ENCODE results near the gene NOL4L.
"Not testable (repeated sequence)": the region's sequence is repeated elsewhere in the genome, so short reads cannot be mapped to it uniquely, and the experiment has no call there.

NOL4L gene

GRCh38 chr20:32497589-32498224, 87.4 kb downstream of the NOL4L start:
- Histone ChIP-seq H3K4me3 (ENCODE audit: low read depth in 1 of 2, low read length in 2 of 2) (no peak overlapping the region), H3K4me1 (ENCODE audit: insufficient read depth, low read length) (no peaks in the 10 kb centered on the region), H3K36me3 (ENCODE audit: insufficient read depth, low read length) (no peaks in the 10 kb centered on the region), H3K9me3 (ENCODE audit: low read length) (no peaks in the 10 kb centered on the region), H3K9ac (ENCODE audit: low read length) (no peak overlapping the region), H3K27me3 (ENCODE audit: control insufficient read depth in 1 of 2, insufficient read depth in 2 of 2, low read length in 2 of 2) (no peaks in the 10 kb centered on the region), H3K27ac (ENCODE audit: low read depth, low read length) (no peak overlapping the region)

- no peak overlapping the region for H3K27ac ChIP-seq (ENCODE audit: low read depth, low read length)
- H3K9ac ChIP-seq (ENCODE audit: low read length), result no peak overlapping the region
- H3K36me3 ChIP-seq (ENCODE audit: insufficient read depth, low read length), result no peaks in the 10 kb centered on the region
- no peaks in the 10 kb centered on the region for H3K27me3 ChIP-seq (ENCODE audit: control insufficient read depth in 1 of 2, insufficient read depth in 2 of 2, low read length in 2 of 2)
- H3K4me1 ChIP-seq (ENCODE audit: insufficient read depth, low read length), result no peaks in the 10 kb centered on the region
- no peaks in the 10 kb centered on the region for H3K9me3 ChIP-seq (ENCODE audit: low read length)
- H3K4me3 ChIP-seq (ENCODE audit: low read depth in 1 of 2, low read length in 2 of 2), result no peak overlapping the region
These were observed 88.2 kb downstream of the NOL4L start for GRCh38 chr20:32496811-32497533.

GRCh38 chr20:32495949-32496348, 89.2 kb downstream of the NOL4L start:
- Histone ChIP-seq H3K4me3 (ENCODE audit: low read depth in 1 of 2, low read length in 2 of 2) (no peak overlapping the region), H3K36me3 (ENCODE audit: insufficient read depth, low read length) (no peaks in the 10 kb centered on the region), H3K9me3 (ENCODE audit: low read length) (no peaks in the 10 kb centered on the region), H3K9ac (ENCODE audit: low read length) (no peak overlapping the region), H3K27ac (ENCODE audit: low read depth, low read length) (no peak overlapping the region), H3K4me1 (ENCODE audit: insufficient read depth, low read length) (no peaks in the 10 kb centered on the region), H3K27me3 (ENCODE audit: control insufficient read depth in 1 of 2, insufficient read depth in 2 of 2, low read length in 2 of 2) (no peaks in the 10 kb centered on the region)

GRCh38 chr20:32495217-32495565, 89.9 kb downstream of the NOL4L start:
- no peaks in the 10 kb centered on the region for H3K36me3 ChIP-seq (ENCODE audit: insufficient read depth, low read length)
- no peak overlapping the region for H3K4me3 ChIP-seq (ENCODE audit: low read depth in 1 of 2, low read length in 2 of 2)

GRCh38 chr20:32494483-32495216, 90.5 kb downstream of the NOL4L start:
- H3K4me1 ChIP-seq (ENCODE audit: insufficient read depth, low read length), result no peaks in the 10 kb centered on the region
- H3K9ac ChIP-seq (ENCODE audit: low read length), result no peak overlapping the region
- H3K27ac ChIP-seq (ENCODE audit: low read depth, low read length), result no peak overlapping the region
- H3K36me3 ChIP-seq (ENCODE audit: insufficient read depth, low read length), result no peaks in the 10 kb centered on the region
- H3K4me3 ChIP-seq (ENCODE audit: low read depth in 1 of 2, low read length in 2 of 2), result no peak overlapping the region
- H3K9me3 ChIP-seq (ENCODE audit: low read length), result no peaks in the 10 kb centered on the region
- no peaks in the 10 kb centered on the region for H3K27me3 ChIP-seq (ENCODE audit: control insufficient read depth in 1 of 2, insufficient read depth in 2 of 2, low read length in 2 of 2)

More at GRCh38 chr20:32495217-32495565, 89.9 kb downstream of the NOL4L start:
- Histone ChIP-seq H3K9ac (ENCODE audit: low read length) (no peak overlapping the region), H3K4me1 (ENCODE audit: insufficient read depth, low read length) (no peaks in the 10 kb centered on the region), H3K27me3 (ENCODE audit: control insufficient read depth in 1 of 2, insufficient read depth in 2 of 2, low read length in 2 of 2) (no peaks in the 10 kb centered on the region), H3K9me3 (ENCODE audit: low read length) (no peaks in the 10 kb centered on the region), H3K27ac (ENCODE audit: low read depth, low read length) (no peak overlapping the region)

GRCh38 chr20:32493356-32493755, 91.8 kb downstream of the NOL4L start:
- Histone ChIP-seq H3K4me1 (ENCODE audit: insufficient read depth, low read length) (no peaks in the 10 kb centered on the region), H3K36me3 (ENCODE audit: insufficient read depth, low read length) (no peaks in the 10 kb centered on the region), H3K9ac (ENCODE audit: low read length) (no peak overlapping the region), H3K9me3 (ENCODE audit: low read length) (no peaks in the 10 kb centered on the region), H3K27ac (ENCODE audit: low read depth, low read length) (no peak overlapping the region), H3K27me3 (ENCODE audit: control insufficient read depth in 1 of 2, insufficient read depth in 2 of 2, low read length in 2 of 2) (no peaks in the 10 kb centered on the region), H3K4me3 (ENCODE audit: low read depth in 1 of 2, low read length in 2 of 2) (no peak overlapping the region)

- H3K4me3 ChIP-seq (ENCODE audit: low read depth in 1 of 2, low read length in 2 of 2); H3K4me1 ChIP-seq (ENCODE audit: insufficient read depth, low read length); H3K27ac ChIP-seq (ENCODE audit: low read depth, low read length); H3K9ac ChIP-seq (ENCODE audit: low read length); H3K36me3 ChIP-seq (ENCODE audit: insufficient read depth, low read length); H3K9me3 ChIP-seq (ENCODE audit: low read length); H3K27me3 ChIP-seq (ENCODE audit: control insufficient read depth in 1 of 2, insufficient read depth in 2 of 2, low read length in 2 of 2): not testable (repeated sequence)
These were observed 93.4 kb downstream of the NOL4L start for GRCh38 chr20:32491764-32492151.

- no peak overlapping the region for H3K27ac ChIP-seq (ENCODE audit: low read depth, low read length)
- no peaks in the 10 kb centered on the region for H3K4me1 ChIP-seq (ENCODE audit: insufficient read depth, low read length)
- H3K9me3 ChIP-seq (ENCODE audit: low read length), result no peaks in the 10 kb centered on the region
- H3K4me3 ChIP-seq (ENCODE audit: low read depth in 1 of 2, low read length in 2 of 2), result no peak overlapping the region
- no peaks in the 10 kb centered on the region for H3K27me3 ChIP-seq (ENCODE audit: control insufficient read depth in 1 of 2, insufficient read depth in 2 of 2, low read length in 2 of 2)
- no peak overlapping the region for H3K9ac ChIP-seq (ENCODE audit: low read length)
- no peaks in the 10 kb centered on the region for H3K36me3 ChIP-seq (ENCODE audit: insufficient read depth, low read length)
These were observed 94.0 kb downstream of the NOL4L start for GRCh38 chr20:32490942-32491763.

- H3K4me3 ChIP-seq (ENCODE audit: low read depth in 1 of 2, low read length in 2 of 2), result no peak overlapping the region
- H3K27me3 ChIP-seq (ENCODE audit: control insufficient read depth in 1 of 2, insufficient read depth in 2 of 2, low read length in 2 of 2), result no peaks in the 10 kb centered on the region
- H3K9me3 ChIP-seq (ENCODE audit: low read length), result no peaks in the 10 kb centered on the region
- no peak overlapping the region for H3K9ac ChIP-seq (ENCODE audit: low read length)
- H3K27ac ChIP-seq (ENCODE audit: low read depth, low read length), result no peak overlapping the region
- H3K36me3 ChIP-seq (ENCODE audit: insufficient read depth, low read length), result no peaks in the 10 kb centered on the region
- H3K4me1 ChIP-seq (ENCODE audit: insufficient read depth, low read length), result peaks cover 6% of the 10 kb centered on the region
These were observed 96.9 kb downstream of the NOL4L start for GRCh38 chr20:32488066-32488838.

- Histone ChIP-seq H3K9ac (ENCODE audit: low read length) (no peak overlapping the region), H3K4me3 (ENCODE audit: low read depth in 1 of 2, low read length in 2 of 2) (no peak overlapping the region), H3K27ac (ENCODE audit: low read depth, low read length) (no peak overlapping the region), H3K27me3 (ENCODE audit: control insufficient read depth in 1 of 2, insufficient read depth in 2 of 2, low read length in 2 of 2) (no peaks in the 10 kb centered on the region), H3K9me3 (ENCODE audit: low read length) (no peaks in the 10 kb centered on the region), H3K36me3 (ENCODE audit: insufficient read depth, low read length) (no peaks in the 10 kb centered on the region), H3K4me1 (ENCODE audit: insufficient read depth, low read length) (peaks cover 6% of the 10 kb centered on the region)
These were observed 97.8 kb downstream of the NOL4L start for GRCh38 chr20:32487381-32487780.
